Left lung (tissue), 10 donors: ENCODE measurements around the gene FUT8. TPM values are rescaled to one million over a fixed set of nuclear protein-coding genes. Genes with fewer than 3 reads are reported as not detected.

Experiments
- ATAC-seq: fragments of 200-7000 bp; cut with Tn5 transposase; one replicate; pipeline ENCODE4 v1.9.1; 2020; ENCODE audit warnings: moderate library complexity
- DNase-seq, 4 donors: peaks; one replicate each; pipeline ENCODE4 v3.0.0-alpha.2; 2013 to 2020
- H3K27ac ChIP-seq, 2 donors: fragments of 200-600 bp; sonication (generic) in 1 of 2; one replicate each; pipeline versions ENCODE4 v1.5.0 to v1.8.0; 2020 to 2021
- H3K27me3 ChIP-seq, 2 donors: fragments of 200-600 bp; sonication (generic) in 1 of 2; one replicate each; pipeline versions ENCODE4 v1.5.0 to v1.8.0; 2020 to 2021
- H3K36me3 ChIP-seq, 2 donors: fragments of 200-600 bp; sonication (generic) in 1 of 2; one replicate each; pipeline versions ENCODE4 v1.5.0 to v1.8.0; 2020 to 2021
- H3K4me1 ChIP-seq, 2 donors: fragments of 200-600 bp; one replicate each; pipeline ENCODE4 v1.8.0; 2021
- H3K4me3 ChIP-seq, 2 donors: fragments of 200-600 bp; sonication (generic) in 1 of 2; one replicate each; pipeline versions ENCODE4 v1.5.0 to v1.8.0; 2020 to 2021; ENCODE audit warnings: mild to moderate bottlenecking in 1 of 2
- H3K9me3 ChIP-seq, 2 donors: fragments of 200-600 bp; sonication (generic) in 1 of 2; one replicate each; pipeline versions ENCODE4 v1.5.0 to v1.8.0; 2020 to 2021
- CTCF ChIP-seq, 2 donors: fragments of 200-600 bp; sonication (generic) in 1 of 2; IDR thresholded peaks; one replicate each; pipeline versions ENCODE4 v1.5.0 to v1.8.0; 2021; ENCODE audit warnings: antibody characterized with exemption in 2 of 2
- intact Hi-C, 2 donors: fragments of 100-400 bp; cut with DNase I; formaldehyde crosslinking; loops; one replicate each; pipeline versions ENCODE4 v1.11.2 to v1.14.2; 2022
- polyA plus RNA-seq, 6 donors: library from polyadenylated mRNA; unstranded; fragments of 120-200 nt; gene quantifications; one replicate each; pipeline ENCODE4 v1.2.1, GENCODE V29; 2013; ENCODE audit not compliant: insufficient read length in 6 of 6
- total RNA-seq, 2 donors: library from RNA; stranded (reverse); fragmentation: NEBNext Ultra II Directional; extraction: Animal tissue kit (Norgen Biotek cat#: 25700); gene quantifications; one replicate each; pipeline ENCODE4 v1.2.1, GENCODE V29; 2021
- donor health status: DM: no; HTN: yes; CAD: no.
- donor health status: DM: no; HTN: no; CAD: no.

Gene FUT8
- total and polyA plus RNA-seq, 8 donors: 28.7 to 41.1 (median 33.9) TPM

- Histone ChIP-seq H3K27ac (no peak overlapping the region), H3K4me3 (no peak overlapping the region), H3K4me1 (peaks cover 0 to 6% of the 10 kb centered on the region in 2 donors), H3K27me3 (no peaks in the 10 kb centered on the region), H3K9me3 (no peaks in the 10 kb centered on the region), H3K36me3 (no peaks in the 10 kb centered on the region)
- TF ChIP-seq CTCF (IDR thresholded peaks at IDR 0.05): no peak
- DNase-seq: no peak
- ATAC-seq: no peak
- intact Hi-C loops: loop anchor here in 1 of 2 donors (10.0 kb wide), 2 partner anchors 195 to 405 kb away; no protein-coding TSS in a partner anchor
These were observed 7.2 kb downstream of the FUT8 start for GRCh38 chr14:65419593-65420252.

- Histone ChIP-seq H3K9me3 (no peaks in the 10 kb centered on the region), H3K4me3 (no peak overlapping the region), H3K27me3 (no peaks in the 10 kb centered on the region), H3K27ac (no peak overlapping the region), H3K36me3 (no peaks in the 10 kb centered on the region), H3K4me1 (no peaks in the 10 kb centered on the region)
- TF ChIP-seq CTCF (IDR thresholded peaks at IDR 0.05): no peak
- no peak for DNase-seq
- ATAC-seq: no peak
- intact Hi-C loops: no loop called here
These were observed 8.9 kb downstream of the FUT8 start for GRCh38 chr14:65421201-65421981.

- H3K4me1 ChIP-seq: no peaks in the 10 kb centered on the region
- H3K36me3 ChIP-seq: no peaks in the 10 kb centered on the region
- no peak overlapping the region for H3K4me3 ChIP-seq
- TF ChIP-seq CTCF (IDR thresholded peaks at IDR 0.05): no peak
- DNase-seq: no peak
- no peaks in the 10 kb centered on the region for H3K27me3 ChIP-seq
- no peaks in the 10 kb centered on the region for H3K9me3 ChIP-seq
- no peak for ATAC-seq
- no peak overlapping the region for H3K27ac ChIP-seq
- intact Hi-C loops: no loop called here
These were observed 9.7 kb downstream of the FUT8 start for GRCh38 chr14:65422088-65422834.

GRCh38 chr14:65423982-65424381 lies 11.5 kb downstream of the FUT8 start:
- no peak for TF ChIP-seq CTCF (IDR thresholded peaks at IDR 0.05)
- intact Hi-C loops: no loop called here
- Histone ChIP-seq H3K27me3 (no peaks in the 10 kb centered on the region), H3K4me3 (no peak overlapping the region), H3K36me3 (no peaks in the 10 kb centered on the region), H3K9me3 (no peaks in the 10 kb centered on the region), H3K4me1 (no peaks in the 10 kb centered on the region), H3K27ac (no peak overlapping the region)
- ATAC-seq (no peak), DNase-seq (no peak)

GRCh38 chr14:65424531-65424930 lies 12.0 kb downstream of the FUT8 start:
- Histone ChIP-seq H3K27ac (no peak overlapping the region), H3K36me3 (no peaks in the 10 kb centered on the region), H3K9me3 (no peaks in the 10 kb centered on the region), H3K4me3 (no peak overlapping the region), H3K4me1 (no peaks in the 10 kb centered on the region), H3K27me3 (no peaks in the 10 kb centered on the region)
- no peak for ATAC-seq
- no peak for TF ChIP-seq CTCF (IDR thresholded peaks at IDR 0.05)
- no peak for DNase-seq
- intact Hi-C loops: no loop called here
